ENCODE results near the gene SBF2.

DNA sequence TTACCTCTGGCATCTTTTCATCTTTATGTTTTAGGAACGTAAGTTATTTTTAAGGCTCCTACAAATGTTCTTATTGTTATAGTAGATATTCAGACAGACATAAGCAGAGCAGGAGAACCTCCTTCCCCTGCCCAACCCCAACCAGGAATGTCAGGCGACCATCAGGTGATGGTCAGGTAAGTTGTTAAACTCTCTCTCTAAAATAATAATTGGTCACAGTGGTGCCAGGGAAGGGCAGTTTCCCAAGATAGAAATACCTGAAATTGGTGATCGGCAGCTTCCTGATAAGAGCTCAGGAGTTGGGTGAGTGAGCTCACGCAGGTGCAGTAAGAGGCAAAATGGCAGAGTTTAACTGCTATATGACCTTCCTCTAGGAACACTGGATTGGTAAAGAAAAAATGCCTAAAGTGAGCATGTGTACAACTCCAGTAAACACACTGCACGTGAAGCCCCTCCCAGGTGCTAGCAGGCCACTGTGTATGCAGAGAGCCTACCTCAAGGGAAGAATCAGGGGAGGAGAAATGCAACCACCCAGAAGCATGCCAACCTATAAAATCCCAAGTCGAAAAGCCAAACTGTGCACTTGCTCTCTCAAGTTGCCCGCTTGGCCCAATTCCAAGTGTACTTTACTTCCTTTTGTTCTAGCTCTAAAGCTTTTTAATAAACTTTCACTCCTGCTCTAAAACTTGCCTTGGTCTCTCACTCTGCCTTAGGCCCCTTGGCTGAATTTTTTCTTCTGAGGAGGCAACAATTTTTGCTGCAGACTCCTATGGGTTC lies 273.9 kb downstream of the SBF2 start:
- TF ChIP-seq, protein P1, sequence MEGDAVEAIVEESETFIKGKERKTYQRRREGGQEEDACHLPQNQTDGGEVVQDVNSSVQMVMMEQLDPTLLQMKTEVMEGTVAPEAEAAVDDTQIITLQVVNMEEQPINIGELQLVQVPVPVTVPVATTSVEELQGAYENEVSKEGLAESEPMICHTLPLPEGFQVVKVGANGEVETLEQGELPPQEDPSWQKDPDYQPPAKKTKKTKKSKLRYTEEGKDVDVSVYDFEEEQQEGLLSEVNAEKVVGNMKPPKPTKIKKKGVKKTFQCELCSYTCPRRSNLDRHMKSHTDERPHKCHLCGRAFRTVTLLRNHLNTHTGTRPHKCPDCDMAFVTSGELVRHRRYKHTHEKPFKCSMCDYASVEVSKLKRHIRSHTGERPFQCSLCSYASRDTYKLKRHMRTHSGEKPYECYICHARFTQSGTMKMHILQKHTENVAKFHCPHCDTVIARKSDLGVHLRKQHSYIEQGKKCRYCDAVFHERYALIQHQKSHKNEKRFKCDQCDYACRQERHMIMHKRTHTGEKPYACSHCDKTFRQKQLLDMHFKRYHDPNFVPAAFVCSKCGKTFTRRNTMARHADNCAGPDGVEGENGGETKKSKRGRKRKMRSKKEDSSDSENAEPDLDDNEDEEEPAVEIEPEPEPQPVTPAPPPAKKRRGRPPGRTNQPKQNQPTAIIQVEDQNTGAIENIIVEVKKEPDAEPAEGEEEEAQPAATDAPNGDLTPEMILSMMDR (IDR thresholded peaks at IDR 0.05; ENCODE audit: low read length), result no peak
- TF ChIP-seq EZH2 (optimal IDR thresholded peaks at IDR 0.05; ENCODE audit: low read depth, low read length), result no peak
- TF ChIP-seq EZH2phosphoT487 (IDR thresholded peaks at IDR 0.05; ENCODE audit: low read length), result no peak
